Glomerular visceral epithelial cell (primary cell): ENCODE data around the gene GRK3.
"Not testable (repeated sequence)": the region's sequence is repeated elsewhere in the genome, so short reads cannot be mapped to it uniquely, and the experiment has no call there.

Experiments
- DNase-seq: peaks from one replicate; pipeline ENCODE4 v3.0.0-alpha.2; 2016; ENCODE audit errors: extremely low spot score

GRK3 gene

GRCh38 chr22:25551396-25551795 is 13.1 kb upstream of the GRK3 start:
- DNase-seq, result no peak

- peak; percentile 1 for DNase-seq
Observed at GRCh38 chr22:25552405-25552804, 12.1 kb upstream of the GRK3 start.

- no peak for DNase-seq
Observed at GRCh38 chr22:25553131-25553530, 11.3 kb upstream of the GRK3 start.

DNA sequence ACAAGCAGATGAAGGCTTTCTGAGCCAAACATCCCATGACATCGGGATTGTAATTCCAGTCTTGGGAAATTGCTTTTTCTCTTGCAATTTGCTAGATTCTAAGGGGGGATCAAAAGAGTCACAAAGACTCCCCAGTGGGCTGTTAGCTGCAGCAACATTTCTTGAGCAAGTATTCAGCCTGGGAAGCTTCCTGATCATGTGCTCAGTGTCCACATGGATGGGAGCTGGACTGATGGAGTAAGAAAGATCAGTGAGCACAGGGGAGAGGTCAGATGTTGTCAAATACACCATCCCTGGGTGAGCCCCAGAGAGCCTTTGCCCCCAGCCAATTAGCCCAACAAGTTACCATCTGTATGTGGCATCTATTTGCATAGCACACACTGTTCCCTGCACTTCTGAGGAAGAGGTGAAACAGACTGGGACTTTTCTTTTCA is 10.2 kb upstream of the GRK3 start:
- no peak for DNase-seq

GRCh38 chr22:25554689-25555088 is 9.8 kb upstream of the GRK3 start:
- no peak for DNase-seq

GRCh38 chr22:25555586-25555985 is 8.9 kb upstream of the GRK3 start:
- no peak for DNase-seq

- no peak for DNase-seq
Observed at GRCh38 chr22:25557218-25557617, 7.3 kb upstream of the GRK3 start.

GRCh38 chr22:25558341-25558740 is 6.1 kb upstream of the GRK3 start:
- no peak for DNase-seq

DNA sequence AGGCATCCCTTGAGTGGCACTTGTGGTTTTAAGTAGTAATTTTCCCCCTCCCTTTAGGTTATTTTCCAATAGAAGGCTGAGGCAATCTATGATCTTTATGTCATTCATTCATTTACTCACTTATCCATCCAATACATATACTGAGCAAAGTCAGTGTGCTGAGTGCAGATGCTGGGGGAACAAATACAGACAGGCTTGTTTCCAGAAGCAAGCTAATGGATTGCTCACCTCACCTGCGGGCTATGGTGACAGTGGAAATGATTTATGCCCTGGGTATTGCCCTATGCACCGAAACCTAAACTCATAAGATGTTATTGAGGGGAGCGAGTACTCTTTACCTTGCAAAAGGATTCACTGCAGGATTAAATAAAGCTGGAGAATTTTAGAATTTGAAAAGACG is 4.6 kb upstream of the GRK3 start:
- not testable (repeated sequence) for DNase-seq

GRCh38 chr22:25561182-25561581 is 3.3 kb upstream of the GRK3 start:
- not testable (repeated sequence) for DNase-seq

- not testable (repeated sequence) for DNase-seq
Observed at GRCh38 chr22:25561927-25562326, 2.5 kb upstream of the GRK3 start.

DNA sequence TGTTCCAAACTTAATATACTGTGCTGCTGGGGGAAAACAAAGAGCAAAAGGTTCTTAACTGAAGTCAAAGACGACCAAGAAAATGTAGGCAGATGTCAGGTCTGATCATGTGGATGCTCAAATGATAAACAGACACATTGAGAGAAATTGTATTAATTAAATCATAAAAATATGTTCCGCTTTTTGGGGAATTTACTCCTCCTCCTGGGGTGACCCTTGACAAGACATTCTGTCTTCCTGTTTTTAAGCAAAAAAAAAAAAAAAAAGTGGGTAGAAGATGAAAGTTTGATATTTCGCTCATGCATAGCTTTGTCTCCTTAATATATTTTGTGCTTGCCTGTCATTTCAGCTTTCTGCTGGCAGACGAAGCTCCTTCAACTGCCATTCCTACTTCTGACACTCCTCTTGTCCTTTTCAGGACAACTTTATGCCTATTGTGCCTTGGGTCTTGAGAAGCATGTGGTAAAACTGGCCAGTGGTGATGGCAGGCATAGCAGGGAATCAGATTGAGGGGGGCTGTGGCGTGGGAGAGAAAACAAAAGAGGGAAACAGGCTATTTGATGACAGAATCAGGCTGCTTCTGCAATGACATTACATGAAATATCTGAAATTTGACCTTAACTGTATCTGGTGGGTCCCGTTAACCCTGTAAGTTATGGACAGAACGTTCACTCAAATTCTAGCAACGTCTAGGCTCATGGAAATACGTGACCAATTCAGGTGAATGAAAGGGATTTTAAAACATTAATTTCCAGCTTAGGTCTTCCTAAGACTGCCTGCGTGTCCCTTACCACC is 1.3 kb upstream of the GRK3 start:
- DNase-seq, result not testable (repeated sequence)

DNA sequence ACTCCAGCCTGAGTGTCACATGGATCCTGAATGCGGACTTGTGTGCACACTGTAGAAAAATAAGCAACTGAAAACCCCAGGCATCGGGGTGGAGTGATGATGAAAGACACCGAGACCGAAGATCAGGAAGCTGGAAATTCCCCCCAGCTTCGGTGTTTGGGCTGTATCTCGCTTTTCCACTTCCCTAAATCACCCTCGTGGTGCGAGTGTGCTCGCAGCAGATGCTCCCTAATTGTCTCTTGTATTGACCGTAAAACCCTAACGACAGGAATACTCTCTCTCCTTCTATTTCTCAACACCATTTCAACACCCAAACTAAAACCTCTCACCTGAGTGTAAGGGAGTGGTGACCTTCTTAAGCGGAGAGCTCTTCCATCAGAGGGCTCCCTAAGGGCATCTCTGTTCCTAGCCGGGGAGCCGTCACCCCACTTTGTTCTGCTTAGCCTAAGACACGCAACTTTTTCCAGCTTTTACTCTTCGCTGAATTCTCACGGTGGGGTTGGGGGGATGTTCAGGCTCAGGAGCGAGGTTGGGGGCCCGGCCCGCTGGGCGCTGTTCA is 635 bp upstream of the GRK3 start:
- DNase-seq, result no peak

- peak; percentile 4 for DNase-seq
Observed at GRCh38 chr22:25564979-25565677, 653 bp downstream of the GRK3 start.

DNA sequence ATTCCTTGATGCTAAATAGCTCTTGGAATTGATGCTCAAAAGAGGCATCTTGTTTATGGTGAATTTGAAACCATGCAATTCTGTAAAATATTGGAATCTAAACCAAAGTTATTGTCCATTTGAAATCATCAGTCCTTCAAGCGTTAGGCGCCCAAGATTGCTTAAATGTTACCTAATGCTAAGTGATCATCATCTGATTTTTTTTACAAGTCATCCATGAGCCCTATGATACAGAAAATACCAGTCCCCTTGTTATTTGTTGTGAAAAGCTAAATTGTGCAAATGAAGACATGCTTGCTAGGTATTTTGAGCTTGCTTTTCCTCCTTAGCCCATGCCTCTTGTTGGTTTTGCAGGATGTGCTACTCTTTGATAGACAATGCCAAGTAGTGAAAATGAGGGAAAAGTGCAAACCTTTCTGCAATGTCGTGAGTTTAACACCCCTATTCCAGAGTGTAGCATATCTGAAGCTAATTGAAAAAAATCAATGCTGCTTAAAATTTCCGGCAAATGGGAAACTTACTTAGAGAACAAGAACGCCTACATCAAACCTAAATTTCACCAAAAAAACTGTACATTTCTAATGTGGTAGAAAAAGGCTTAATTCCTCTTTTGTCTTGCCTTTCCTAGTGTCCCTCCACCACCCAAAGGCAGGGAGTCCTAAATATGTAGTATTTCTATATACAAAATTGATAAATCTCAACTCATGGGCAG is 1.9 kb downstream of the GRK3 start:
- no peak for DNase-seq

GRCh38 chr22:25566898-25567235 is 2.4 kb downstream of the GRK3 start:
- DNase-seq, result no peak

DNA sequence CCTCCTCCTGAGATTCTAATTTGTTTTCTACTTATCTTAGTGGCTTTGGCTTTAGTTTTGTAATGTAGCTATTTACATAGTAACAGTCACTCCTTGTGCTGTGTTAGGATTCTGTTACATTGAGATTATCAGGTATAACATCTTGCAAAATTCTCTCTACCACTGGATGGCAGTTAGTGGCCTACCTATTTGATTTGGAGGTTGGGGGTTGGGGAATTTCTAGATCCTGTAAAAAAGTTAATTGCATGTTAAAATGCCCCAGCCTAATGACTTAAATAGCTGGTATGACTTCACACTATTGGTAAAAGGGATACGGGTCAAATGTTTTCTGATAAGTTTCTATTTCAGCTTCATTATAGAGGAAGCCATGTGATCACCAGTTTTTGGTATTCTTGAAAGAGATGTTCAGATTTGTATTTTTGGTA is 2.8 kb downstream of the GRK3 start:
- no peak for DNase-seq

- DNase-seq, result not testable (repeated sequence)
Observed at GRCh38 chr22:25568066-25568465, 3.6 kb downstream of the GRK3 start.

DNA sequence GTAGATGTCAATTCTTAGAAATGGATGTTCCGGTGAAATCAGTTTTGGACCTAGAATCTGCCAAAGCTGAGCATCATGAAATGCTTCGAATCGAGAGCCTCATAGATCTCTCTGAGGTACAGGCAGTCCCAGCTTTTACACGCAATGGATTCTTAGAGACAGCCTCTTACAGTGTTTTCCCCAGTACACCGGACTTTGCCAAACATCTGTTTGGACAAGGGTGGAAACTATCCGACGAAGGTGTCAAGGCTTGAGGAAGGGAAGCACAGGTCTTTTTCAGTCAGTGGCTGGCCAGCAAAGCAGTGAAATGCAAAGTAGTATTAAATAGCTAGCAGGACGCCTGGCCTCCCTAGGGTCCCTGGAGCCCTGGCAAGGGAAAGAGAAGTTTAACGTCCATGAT is 4.9 kb downstream of the GRK3 start:
- no peak for DNase-seq

- no peak for DNase-seq
Observed at GRCh38 chr22:25569983-25570382, 5.5 kb downstream of the GRK3 start.

GRCh38 chr22:25570486-25570885 is 6.0 kb downstream of the GRK3 start:
- no peak for DNase-seq

- DNase-seq, result not testable (repeated sequence)
Observed at GRCh38 chr22:25571969-25572707, 7.7 kb downstream of the GRK3 start.
